Skeletal muscle tissue (tissue), 4 donors: ENCODE data around the gene CASKIN1. TPM values are rescaled to one million over a fixed set of nuclear protein-coding genes. Genes with fewer than 3 reads are reported as not detected.

Source experiments
- H3K27ac ChIP-seq: one replicate; pipeline ENCODE4 v1.7.0; 2013; ENCODE audit warnings: mild to moderate bottlenecking, low read depth, low read length, inconsistent platforms
- H3K27me3 ChIP-seq, 3 donors: one replicate each; pipeline ENCODE4 v1.7.0; 2013; ENCODE audit warnings: low read length in 3 of 3; ENCODE audit not compliant: control insufficient read depth in 3 of 3, insufficient read depth in 3 of 3
- H3K36me3 ChIP-seq, 3 donors: one replicate each; pipeline ENCODE4 v1.7.0; 2013; ENCODE audit warnings: low read length in 3 of 3; ENCODE audit not compliant: control insufficient read depth in 3 of 3, insufficient read depth in 3 of 3
- H3K4me1 ChIP-seq, 3 donors: one replicate each; pipeline ENCODE4 v1.7.0; 2013; ENCODE audit warnings: low read length in 3 of 3, mild to moderate bottlenecking in 3 of 3; ENCODE audit not compliant: control insufficient read depth in 3 of 3, insufficient read depth in 3 of 3
- H3K4me3 ChIP-seq, 3 donors: one replicate each; pipeline ENCODE4 v1.7.0; 2013; ENCODE audit warnings: low read length in 3 of 3
- H3K9ac ChIP-seq, 3 donors: one replicate each; pipeline ENCODE4 v1.7.0; 2013; ENCODE audit warnings: low read length in 3 of 3, mild to moderate bottlenecking in 3 of 3, moderate library complexity in 2 of 3, low read depth in 1 of 3
- H3K9me3 ChIP-seq, 3 donors: one replicate each; pipeline ENCODE4 v1.7.0; 2013; ENCODE audit warnings: low read length in 3 of 3; ENCODE audit not compliant: control insufficient read depth in 3 of 3
- total RNA-seq: library from RNA; depleted of rRNA; stranded (reverse); fragments of >200 nt; gene quantifications from one replicate; pipeline ENCODE4 v1.2.3, GENCODE V29; 2014
- donor health status: Osteomylitis.

The CASKIN1 gene
- total RNA-seq, 1 donor from 2014 or later, result 0.52 TPM

- Histone ChIP-seq H3K4me1 (no peaks in the 10 kb centered on the region), H3K36me3 (peaks cover 32 to 37% (median 36%) of the 10 kb centered on the region in 3 donors), H3K27me3 (no peaks in the 10 kb centered on the region), H3K27ac (no peak overlapping the region), H3K9ac (no peak overlapping the region), H3K9me3 (no peaks in the 10 kb centered on the region), H3K4me3 (no peak overlapping the region)
These were observed 18.8 kb downstream of the CASKIN1 start for GRCh38 chr16:2177561-2177960.

GRCh38 chr16:2177101-2177500, 19.3 kb downstream of the CASKIN1 start:
- no peak overlapping the region for H3K4me3 ChIP-seq
- H3K4me1 ChIP-seq, result no peaks in the 10 kb centered on the region
- peaks cover 32 to 37% (median 36%) of the 10 kb centered on the region in 3 donors for H3K36me3 ChIP-seq
- no peaks in the 10 kb centered on the region for H3K9me3 ChIP-seq
- H3K27ac ChIP-seq, result no peak overlapping the region
- H3K27me3 ChIP-seq, result no peaks in the 10 kb centered on the region
- no peak overlapping the region for H3K9ac ChIP-seq

- Histone ChIP-seq H3K9me3 (no peaks in the 10 kb centered on the region), H3K27ac (no peak overlapping the region), H3K36me3 (peaks cover 36 to 44% (median 40%) of the 10 kb centered on the region in 3 donors), H3K4me1 (no peaks in the 10 kb centered on the region), H3K9ac (no peak overlapping the region), H3K27me3 (no peaks in the 10 kb centered on the region), H3K4me3 (no peak overlapping the region)
These were observed 20.4 kb downstream of the CASKIN1 start for GRCh38 chr16:2176047-2176446.

GRCh38 chr16:2175454-2175853, 21.0 kb downstream of the CASKIN1 start:
- H3K9ac ChIP-seq, result no peak overlapping the region
- H3K27me3 ChIP-seq, result no peaks in the 10 kb centered on the region
- H3K27ac ChIP-seq, result no peak overlapping the region
- peaks cover 36 to 44% (median 40%) of the 10 kb centered on the region in 3 donors for H3K36me3 ChIP-seq
- no peaks in the 10 kb centered on the region for H3K4me1 ChIP-seq
- H3K4me3 ChIP-seq, result no peak overlapping the region
- no peaks in the 10 kb centered on the region for H3K9me3 ChIP-seq

GRCh38 chr16:2174396-2175131, 21.8 kb downstream of the CASKIN1 start:
- H3K36me3 ChIP-seq, result peaks cover 36 to 44% (median 40%) of the 10 kb centered on the region in 3 donors
- H3K4me3 ChIP-seq, result no peak overlapping the region
- H3K9me3 ChIP-seq, result no peaks in the 10 kb centered on the region

GRCh38 chr16:2173916-2174315, 22.5 kb downstream of the CASKIN1 start:
- no peak overlapping the region for H3K4me3 ChIP-seq
- no peak overlapping the region for H3K27ac ChIP-seq
- H3K27me3 ChIP-seq, result no peaks in the 10 kb centered on the region
- peaks cover 4 to 11% (median 9%) of the 10 kb centered on the region in 3 donors for H3K4me1 ChIP-seq
- no peak overlapping the region for H3K9ac ChIP-seq
- H3K36me3 ChIP-seq, result peaks cover 36 to 46% (median 40%) of the 10 kb centered on the region in 3 donors
- no peaks in the 10 kb centered on the region for H3K9me3 ChIP-seq

More at GRCh38 chr16:2174396-2175131, 21.8 kb downstream of the CASKIN1 start:
- Histone ChIP-seq H3K4me1 (peaks cover 2 to 6% (median 5%) of the 10 kb centered on the region in 3 donors), H3K27ac (no peak overlapping the region), H3K27me3 (no peaks in the 10 kb centered on the region), H3K9ac (no peak overlapping the region)

- no peaks in the 10 kb centered on the region for H3K27me3 ChIP-seq
- no peaks in the 10 kb centered on the region for H3K9me3 ChIP-seq
- H3K4me3 ChIP-seq, result no peak overlapping the region
- no peak overlapping the region for H3K9ac ChIP-seq
- H3K4me1 ChIP-seq, result peaks cover 4 to 11% (median 9%) of the 10 kb centered on the region in 3 donors
- H3K36me3 ChIP-seq, result peaks cover 36 to 46% (median 44%) of the 10 kb centered on the region in 3 donors
- no peak overlapping the region for H3K27ac ChIP-seq
These were observed 23.0 kb downstream of the CASKIN1 start for GRCh38 chr16:2173366-2173765.

- H3K36me3 ChIP-seq, result peaks cover 39 to 50% (median 49%) of the 10 kb centered on the region in 3 donors
These were observed 23.6 kb downstream of the CASKIN1 start for GRCh38 chr16:2172688-2173335.

GRCh38 chr16:2171601-2172178, 24.7 kb downstream of the CASKIN1 start:
- Histone ChIP-seq H3K27ac (no peak overlapping the region), H3K9me3 (no peaks in the 10 kb centered on the region), H3K4me3 (no peak overlapping the region), H3K9ac (no peak overlapping the region), H3K4me1 (peaks cover 4 to 11% (median 9%) of the 10 kb centered on the region in 3 donors), H3K36me3 (peaks cover 36 to 49% (median 47%) of the 10 kb centered on the region in 3 donors), H3K27me3 (no peaks in the 10 kb centered on the region)

More at GRCh38 chr16:2172688-2173335, 23.6 kb downstream of the CASKIN1 start:
- Histone ChIP-seq H3K4me1 (peaks cover 4 to 11% (median 9%) of the 10 kb centered on the region in 3 donors), H3K27me3 (no peaks in the 10 kb centered on the region), H3K4me3 (no peak overlapping the region), H3K27ac (no peak overlapping the region), H3K9me3 (no peaks in the 10 kb centered on the region), H3K9ac (no peak overlapping the region)
